Osteoblast (primary cell): ENCODE data around the gene PZP. TPM values are rescaled to one million over a fixed set of nuclear protein-coding genes. Genes with fewer than 3 reads are reported as not detected.

Experiments used
- DNase-seq: peaks from one replicate; pipeline ENCODE4 v3.0.0; 2011; ENCODE audit warnings: low spot score, mixed read lengths; ENCODE audit not compliant: insufficient read length; ENCODE audit errors: missing footprints
- H2AFZ ChIP-seq: 2 replicates; pipeline ENCODE4 v1.6.0; 2011; ENCODE audit warnings: mild to moderate bottlenecking, low read length
- H3K27ac ChIP-seq: 2 replicates; pipeline ENCODE4 v1.5.1; 2011; ENCODE audit warnings: mild to moderate bottlenecking, low read depth, low read length, moderate library complexity
- H3K27me3 ChIP-seq: 2 replicates; pipeline ENCODE4 v1.6.0; 2012; ENCODE audit warnings: mild to moderate bottlenecking, control low read depth, inconsistent platforms, low read length, moderate library complexity; ENCODE audit not compliant: insufficient read depth
- H3K36me3 ChIP-seq: 2 replicates; pipeline ENCODE4 v1.5.1; 2011; ENCODE audit warnings: mild to moderate bottlenecking, low read length, control low read depth, moderate library complexity; ENCODE audit not compliant: insufficient read depth
- H3K4me1 ChIP-seq: 2 replicates; pipeline ENCODE4 v1.5.1; 2011; ENCODE audit warnings: mild to moderate bottlenecking, low read length, control low read depth, moderate library complexity; ENCODE audit not compliant: insufficient read depth
- H3K4me2 ChIP-seq: 2 replicates; pipeline ENCODE4 v1.6.0; 2011; ENCODE audit warnings: mild to moderate bottlenecking, low read length; ENCODE audit not compliant: insufficient read depth
- H3K4me3 ChIP-seq: fragments of 200-600 bp; sonication (generic); 3 replicates; pipeline ENCODE4 v1.5.1; 2012; ENCODE audit warnings: mild to moderate bottlenecking, low read length, inconsistent platforms; ENCODE audit not compliant: insufficient read depth
- H3K79me2 ChIP-seq: 2 replicates; pipeline ENCODE4 v1.6.0; 2012; ENCODE audit warnings: mild to moderate bottlenecking, low read length, control low read depth, inconsistent platforms; ENCODE audit not compliant: insufficient read depth
- H3K9me3 ChIP-seq: 2 replicates; pipeline ENCODE4 v1.5.1; 2011; ENCODE audit warnings: low read depth, low read length, control low read depth
- H4K20me1 ChIP-seq: 2 replicates; pipeline ENCODE4 v1.6.0; 2012; ENCODE audit warnings: mild to moderate bottlenecking, low read length, control low read depth; ENCODE audit not compliant: insufficient read depth
- total RNA-seq: library from RNA; depleted of rRNA; stranded (reverse); fragments of >200 nt; gene quantifications from 2 replicates; pipeline ENCODE4 v1.2.3, GENCODE V29; 2012
- TF ChIP-seq, protein P1 (sequence below): IDR thresholded peaks from 2 replicates; pipeline ENCODE4 v1.5.1; 2011; ENCODE audit warnings: mild to moderate bottlenecking, low read depth, low read length, moderate library complexity; ENCODE audit errors: extremely low read depth

Gene PZP
- total RNA-seq, result not detected in 2 replicates

DNA sequence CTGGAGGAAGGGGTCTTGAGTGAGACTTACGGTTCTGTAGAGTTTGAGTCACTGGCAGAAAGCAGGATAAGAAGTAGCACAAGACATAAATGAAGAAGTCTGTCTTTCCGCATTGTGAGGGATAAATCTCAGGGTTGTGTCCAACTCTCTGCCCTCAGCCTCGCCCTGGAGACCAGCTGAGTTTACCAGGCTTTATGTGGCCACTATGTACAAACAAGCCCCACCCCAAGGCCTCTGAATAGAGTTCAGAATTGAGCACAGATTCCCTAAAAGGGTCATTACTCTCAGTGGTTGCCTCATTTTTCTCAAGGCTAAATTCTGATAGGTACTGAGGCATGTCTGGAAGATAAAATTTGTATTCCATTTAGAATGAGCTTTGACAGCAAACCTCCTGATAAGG lies at the start of gene PZP:
TSS of gene PZP (minus strand) at position 167 of the 400 bp plus-strand sequence. CDS start at position 113, 54 bp downstream.
- Histone ChIP-seq H3K4me2 (no peak within 1 kb of the TSS), H3K27me3 (no peaks in the 10 kb centered on the region)
- TF ChIP-seq, protein P1, sequence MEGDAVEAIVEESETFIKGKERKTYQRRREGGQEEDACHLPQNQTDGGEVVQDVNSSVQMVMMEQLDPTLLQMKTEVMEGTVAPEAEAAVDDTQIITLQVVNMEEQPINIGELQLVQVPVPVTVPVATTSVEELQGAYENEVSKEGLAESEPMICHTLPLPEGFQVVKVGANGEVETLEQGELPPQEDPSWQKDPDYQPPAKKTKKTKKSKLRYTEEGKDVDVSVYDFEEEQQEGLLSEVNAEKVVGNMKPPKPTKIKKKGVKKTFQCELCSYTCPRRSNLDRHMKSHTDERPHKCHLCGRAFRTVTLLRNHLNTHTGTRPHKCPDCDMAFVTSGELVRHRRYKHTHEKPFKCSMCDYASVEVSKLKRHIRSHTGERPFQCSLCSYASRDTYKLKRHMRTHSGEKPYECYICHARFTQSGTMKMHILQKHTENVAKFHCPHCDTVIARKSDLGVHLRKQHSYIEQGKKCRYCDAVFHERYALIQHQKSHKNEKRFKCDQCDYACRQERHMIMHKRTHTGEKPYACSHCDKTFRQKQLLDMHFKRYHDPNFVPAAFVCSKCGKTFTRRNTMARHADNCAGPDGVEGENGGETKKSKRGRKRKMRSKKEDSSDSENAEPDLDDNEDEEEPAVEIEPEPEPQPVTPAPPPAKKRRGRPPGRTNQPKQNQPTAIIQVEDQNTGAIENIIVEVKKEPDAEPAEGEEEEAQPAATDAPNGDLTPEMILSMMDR, result no peak

DNA sequence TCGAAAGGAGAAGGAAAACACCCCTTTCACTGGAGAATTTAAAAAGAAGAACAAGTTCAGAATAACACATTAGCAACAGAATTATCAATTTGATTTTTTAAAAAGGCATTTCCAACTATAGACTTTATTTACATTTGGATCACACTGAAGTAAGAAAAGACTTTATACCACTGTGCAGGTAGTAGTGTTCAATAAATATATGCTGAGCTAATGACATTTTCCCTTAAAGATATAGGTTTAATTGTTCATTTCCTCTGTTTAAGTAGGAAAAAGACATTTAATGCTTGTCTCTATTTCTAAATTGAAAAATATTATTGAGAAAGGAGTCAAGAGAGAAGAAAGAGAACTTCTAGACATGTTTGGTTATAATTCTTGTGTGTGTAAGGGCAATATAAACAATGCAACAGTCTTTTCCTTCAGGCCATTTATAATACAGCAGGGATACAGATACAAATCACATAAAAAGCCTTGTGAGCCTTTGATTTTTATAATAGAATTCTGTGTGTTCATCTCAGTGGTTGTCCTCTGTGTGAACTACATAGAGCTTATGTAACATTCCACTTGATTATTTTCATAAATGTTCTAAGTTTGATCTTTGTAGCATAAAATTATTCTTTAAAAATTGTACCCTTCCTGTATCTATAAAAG lies 48.7 kb upstream of the PZP start:
- Histone ChIP-seq H3K4me2 (no peak overlapping the region), H3K27ac (no peak overlapping the region), H3K36me3 (no peaks in the 10 kb centered on the region), H3K4me1 (no peaks in the 10 kb centered on the region), H3K4me3 (no peak overlapping the region), H3K27me3 (no peaks in the 10 kb centered on the region), H2AFZ (no peak overlapping the region), H3K9me3 (no peaks in the 10 kb centered on the region), H3K79me2 (no peaks in the 10 kb centered on the region), H4K20me1 (no peaks in the 10 kb centered on the region)
- DNase-seq, result peak; percentile 45
- TF ChIP-seq, protein P1, result no peak

More for the DNA sequence above, at the start of gene PZP:
- H3K79me2 ChIP-seq, result no peaks in the 10 kb centered on the region
- H4K20me1 ChIP-seq, result no peaks in the 10 kb centered on the region
- H3K27ac ChIP-seq, result no peak within 1 kb of the TSS
- no peaks in the 10 kb centered on the region for H3K36me3 ChIP-seq
- no peak within 1 kb of the TSS for H2AFZ ChIP-seq
- DNase-seq, result no peak
- H3K4me3 ChIP-seq, result no peak within 1 kb of the TSS
- no peaks in the 10 kb centered on the region for H3K9me3 ChIP-seq
- H3K4me1 ChIP-seq, result no peaks in the 10 kb centered on the region

DNA sequence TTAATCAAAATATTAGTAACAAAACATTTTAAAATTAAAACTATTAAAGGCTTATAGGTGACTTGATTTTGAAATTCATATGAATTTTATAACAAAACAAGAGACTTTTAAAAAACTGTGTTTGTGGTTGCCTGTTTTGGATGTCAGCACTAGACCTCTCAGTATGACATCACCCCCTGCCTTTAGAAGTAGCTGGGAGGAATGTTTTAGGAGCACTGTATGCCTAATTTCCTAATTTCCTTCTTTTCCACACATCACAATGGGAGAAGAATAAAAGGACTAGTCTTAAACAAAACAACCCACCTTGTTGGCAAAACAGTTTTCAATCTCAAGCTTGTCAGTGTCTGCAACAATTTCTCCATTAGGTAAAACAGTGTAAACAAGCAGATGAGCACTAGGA lies 48.1 kb upstream of the PZP start:
- H3K4me2 ChIP-seq, result no peak overlapping the region
- no peak overlapping the region for H3K27ac ChIP-seq
- no peaks in the 10 kb centered on the region for H3K79me2 ChIP-seq
- TF ChIP-seq, protein P1, result no peak
- no peaks in the 10 kb centered on the region for H4K20me1 ChIP-seq
- no peaks in the 10 kb centered on the region for H3K36me3 ChIP-seq
- DNase-seq, result no peak
- no peak overlapping the region for H2AFZ ChIP-seq
- H3K4me3 ChIP-seq, result no peak overlapping the region
- no peaks in the 10 kb centered on the region for H3K4me1 ChIP-seq
- no peaks in the 10 kb centered on the region for H3K9me3 ChIP-seq
- no peaks in the 10 kb centered on the region for H3K27me3 ChIP-seq

DNA sequence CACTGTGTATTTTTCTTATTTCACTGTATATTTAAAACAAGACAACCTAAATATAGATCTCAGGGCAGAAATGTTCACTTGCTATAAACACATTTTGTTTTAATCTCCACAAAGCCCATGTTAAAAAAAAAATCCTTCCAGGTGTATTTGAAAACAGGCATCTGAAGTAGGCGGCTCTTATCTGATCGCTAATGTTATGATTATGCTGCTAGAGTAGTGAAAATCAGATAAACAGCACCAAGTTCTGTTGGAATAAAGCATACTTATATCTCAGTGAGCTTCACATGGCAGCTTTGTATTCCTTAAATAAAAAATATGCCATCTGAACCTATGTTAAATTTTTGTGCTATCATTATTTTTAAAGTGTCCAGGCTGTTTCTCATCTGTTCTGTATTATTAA lies 47.6 kb upstream of the PZP start:
- no peaks in the 10 kb centered on the region for H3K27me3 ChIP-seq
- no peaks in the 10 kb centered on the region for H4K20me1 ChIP-seq
- H3K4me2 ChIP-seq, result no peak overlapping the region
- H3K4me1 ChIP-seq, result no peaks in the 10 kb centered on the region
- no peaks in the 10 kb centered on the region for H3K36me3 ChIP-seq
- no peak overlapping the region for H3K27ac ChIP-seq
- H2AFZ ChIP-seq, result no peak overlapping the region
- TF ChIP-seq, protein P1, result no peak
- H3K79me2 ChIP-seq, result no peaks in the 10 kb centered on the region
- H3K4me3 ChIP-seq, result no peak overlapping the region
- no peak for DNase-seq
- no peaks in the 10 kb centered on the region for H3K9me3 ChIP-seq
